ENCODE measurements around the gene VPS72.
"Not testable (repeated sequence)": the region's sequence is repeated elsewhere in the genome, so short reads cannot be mapped to it uniquely, and the experiment has no call there.

DNA sequence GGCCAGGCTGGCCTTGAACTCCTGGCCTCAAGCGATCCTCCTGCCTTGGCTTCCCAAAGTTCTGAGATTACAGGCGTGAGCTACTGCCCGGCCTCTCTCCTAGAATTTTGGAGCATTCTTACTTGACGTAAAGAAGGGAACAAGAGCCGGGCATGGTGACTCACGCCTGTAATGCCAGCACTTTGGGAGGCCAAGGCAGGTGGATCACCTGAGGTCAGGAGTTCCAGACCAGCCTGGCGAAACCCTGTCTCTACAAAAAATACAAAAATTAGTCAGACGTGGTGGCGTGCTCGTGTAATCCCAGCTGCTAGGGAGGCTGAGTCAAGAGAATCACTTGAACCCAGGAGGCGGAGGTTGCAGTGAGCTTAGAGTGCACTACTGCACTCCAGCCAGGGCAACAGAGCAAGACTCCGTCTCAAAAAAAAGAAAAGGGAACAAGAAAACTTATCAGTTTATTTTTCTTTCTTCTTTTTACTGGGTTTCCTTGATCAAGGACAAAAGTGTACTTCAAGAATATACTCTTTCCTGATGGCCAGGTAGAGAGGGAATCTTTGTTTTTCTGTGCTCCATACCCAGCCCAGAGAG is 15.5 kb upstream of the VPS72 start:
- TF ChIP-seq RARB (CRISPR knock-in tag; IDR thresholded peaks at IDR 0.05); GLIS3 (CRISPR knock-in tag; IDR thresholded peaks at IDR 0.05); ARNTL (CRISPR knock-in tag; IDR thresholded peaks at IDR 0.05; ENCODE audit: borderline replicate concordance, low read depth); ESRRG (CRISPR knock-in tag; IDR thresholded peaks at IDR 0.05); CSRNP3 (CRISPR knock-in tag; IDR thresholded peaks at IDR 0.05); PATZ1 (CRISPR knock-in tag; IDR thresholded peaks at IDR 0.05; ENCODE audit: borderline replicate concordance); ZFP30 (CRISPR knock-in tag; IDR thresholded peaks at IDR 0.05); SNAI2 (CRISPR knock-in tag; IDR thresholded peaks at IDR 0.05); ZFP3 (CRISPR knock-in tag; IDR thresholded peaks at IDR 0.05); ZNF8 (CRISPR knock-in tag; IDR thresholded peaks at IDR 0.05); BACH2 (CRISPR knock-in tag; IDR thresholded peaks at IDR 0.05; ENCODE audit: borderline replicate concordance): not testable (repeated sequence)
- TF ChIP-seq, protein P1, sequence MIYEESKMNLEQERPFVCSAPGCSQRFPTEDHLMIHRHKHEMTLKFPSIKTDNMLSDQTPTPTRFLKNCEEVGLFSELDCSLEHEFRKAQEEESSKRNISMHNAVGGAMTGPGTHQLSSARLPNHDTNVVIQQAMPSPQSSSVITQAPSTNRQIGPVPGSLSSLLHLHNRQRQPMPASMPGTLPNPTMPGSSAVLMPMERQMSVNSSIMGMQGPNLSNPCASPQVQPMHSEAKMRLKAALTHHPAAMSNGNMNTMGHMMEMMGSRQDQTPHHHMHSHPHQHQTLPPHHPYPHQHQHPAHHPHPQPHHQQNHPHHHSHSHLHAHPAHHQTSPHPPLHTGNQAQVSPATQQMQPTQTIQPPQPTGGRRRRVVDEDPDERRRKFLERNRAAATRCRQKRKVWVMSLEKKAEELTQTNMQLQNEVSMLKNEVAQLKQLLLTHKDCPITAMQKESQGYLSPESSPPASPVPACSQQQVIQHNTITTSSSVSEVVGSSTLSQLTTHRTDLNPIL (CRISPR knock-in tag; IDR thresholded peaks at IDR 0.05; ENCODE audit: low read depth), result not testable (repeated sequence)
- TF ChIP-seq, protein P2, sequence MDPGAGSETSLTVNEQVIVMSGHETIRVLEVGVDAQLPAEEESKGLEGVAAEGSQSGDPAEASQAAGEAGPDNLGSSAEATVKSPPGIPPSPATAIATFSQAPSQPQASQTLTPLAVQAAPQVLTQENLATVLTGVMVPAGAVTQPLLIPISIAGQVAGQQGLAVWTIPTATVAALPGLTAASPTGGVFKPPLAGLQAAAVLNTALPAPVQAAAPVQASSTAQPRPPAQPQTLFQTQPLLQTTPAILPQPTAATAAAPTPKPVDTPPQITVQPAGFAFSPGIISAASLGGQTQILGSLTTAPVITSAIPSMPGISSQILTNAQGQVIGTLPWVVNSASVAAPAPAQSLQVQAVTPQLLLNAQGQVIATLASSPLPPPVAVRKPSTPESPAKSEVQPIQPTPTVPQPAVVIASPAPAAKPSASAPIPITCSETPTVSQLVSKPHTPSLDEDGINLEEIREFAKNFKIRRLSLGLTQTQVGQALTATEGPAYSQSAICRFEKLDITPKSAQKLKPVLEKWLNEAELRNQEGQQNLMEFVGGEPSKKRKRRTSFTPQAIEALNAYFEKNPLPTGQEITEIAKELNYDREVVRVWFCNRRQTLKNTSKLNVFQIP (CRISPR knock-in tag; IDR thresholded peaks at IDR 0.05; ENCODE audit: borderline replicate concordance, low read depth), result not testable (repeated sequence)
